PC-9 (cell line): Measurements from ENCODE around the gene MITF. TPM values are rescaled to one million over a fixed set of nuclear protein-coding genes. Genes with fewer than 3 reads are reported as not detected.

ENCODE experiments used
- BruUV-seq: library from RNA; stranded (reverse); fragments of 400-500 nt; replicated peaks from 2 replicates; lab custom pipeline; 2021; lab: Mats Ljungman, UMichigan
- CTCF ChIA-PET: fragments of 300-600 bp; sonication (Branson Sonifier 250); formaldehyde crosslinking; loops from one replicate; lab custom pipeline; 2022; ENCODE audit warnings: antibody characterized with exemption; lab: Charles Lee
- POLR2A ChIA-PET: fragments of 300-600 bp; sonication (Branson Sonifier 250); formaldehyde crosslinking; loops from one replicate; lab custom pipeline; 2022; ENCODE audit warnings: antibody characterized with exemption; ENCODE audit not compliant: unreplicated experiment; lab: Charles Lee
- DNase-seq, 2 experiments: peaks; one replicate each; pipeline versions ENCODE4 v3.0.0 to v3.0.0-alpha.2; 2015 to 2022; ENCODE audit warnings: mixed read lengths in 1 of 2
- H2AFZ ChIP-seq: fragments of 200-600 bp; sonication (generic); 2 replicates; pipeline ENCODE4 v1.8.1; 2017; ENCODE audit warnings: antibody characterized with exemption
- H3F3A ChIP-seq: fragments of 200-600 bp; sonication (generic); 2 replicates; pipeline ENCODE4 v1.8.1; 2017; ENCODE audit warnings: antibody characterized with exemption, mild to moderate bottlenecking, low read depth; ENCODE audit not compliant: insufficient read depth
- H3K27ac ChIP-seq: fragments of 200-600 bp; sonication (generic); 2 replicates; pipeline ENCODE4 v1.6.1; 2016; ENCODE audit warnings: mixed run types
- H3K27me3 ChIP-seq: fragments of 200-600 bp; sonication (generic); 2 replicates; pipeline ENCODE4 v1.6.1; 2016; ENCODE audit warnings: low read depth, mixed run types; ENCODE audit not compliant: insufficient read depth
- H3K36me3 ChIP-seq: fragments of 200-600 bp; sonication (generic); 2 replicates; pipeline ENCODE4 v1.6.1; 2016; ENCODE audit warnings: low read depth, mixed run types
- H3K4me1 ChIP-seq: fragments of 200-600 bp; sonication (generic); replicated peaks from 2 replicates; pipeline ENCODE4 v1.6.1; 2016; ENCODE audit warnings: mixed run types; ENCODE audit not compliant: insufficient read depth
- H3K4me2 ChIP-seq: fragments of 200-600 bp; sonication (generic); 2 replicates; pipeline ENCODE4 v1.6.1; 2017; ENCODE audit warnings: mixed run types
- H3K4me3 ChIP-seq: fragments of 200-600 bp; sonication (generic); 2 replicates; pipeline ENCODE4 v1.6.1; 2016; ENCODE audit warnings: mixed run types
- H3K79me2 ChIP-seq: fragments of 200-600 bp; sonication (generic); 2 replicates; pipeline ENCODE4 v1.6.1; 2017; ENCODE audit warnings: low read depth, mixed run types
- H3K9me2 ChIP-seq: fragments of 200-600 bp; sonication (generic); 2 replicates; pipeline ENCODE4 v1.8.1; 2017; ENCODE audit warnings: mild to moderate bottlenecking; ENCODE audit not compliant: insufficient read depth
- H3K9me3 ChIP-seq: fragments of 200-600 bp; sonication (generic); 2 replicates; pipeline ENCODE4 v1.8.1; 2016; ENCODE audit warnings: low read depth; ENCODE audit not compliant: insufficient read depth
- H4K20me1 ChIP-seq: fragments of 200-600 bp; sonication (generic); 2 replicates; pipeline ENCODE4 v1.8.1; 2017; ENCODE audit not compliant: insufficient read depth
- CTCF ChIP-seq: fragments of 200-600 bp; sonication (generic); conservative IDR thresholded peaks from 2 replicates; pipeline ENCODE4 v1.6.1; 2017; ENCODE audit warnings: mixed run types, antibody characterized with exemption, mild to moderate bottlenecking, moderate library complexity
- EZH2 ChIP-seq: fragments of 200-600 bp; sonication (generic); IDR thresholded peaks from 2 replicates; pipeline ENCODE4 v1.8.0; 2017; ENCODE audit warnings: antibody characterized with exemption, low read depth
- intact Hi-C: fragments of 100-400 bp; cut with micrococcal nuclease; formaldehyde crosslinking; loops from one replicate; pipeline ENCODE4 v1.10.0; 2022; ENCODE audit not compliant: unreplicated experiment
- total RNA-seq: library from RNA; stranded (reverse); gene quantifications from 2 replicates; pipeline ENCODE4 v1.2.3, GENCODE V29; 2021

The MITF gene
- total RNA-seq, 1 experiment from 2014 or later, result 15.5 TPM

- CTCF ChIA-PET, result no interaction called here
- Histone ChIP-seq H3K4me2 (no peak overlapping the region), H2AFZ (no peak overlapping the region), H3K4me1 (no peaks in the 10 kb centered on the region), H3K36me3 (no peaks in the 10 kb centered on the region), H3K9me2 (no peaks in the 10 kb centered on the region), H3K27ac (no peak overlapping the region), H3F3A (no peaks in the 10 kb centered on the region), H4K20me1 (no peaks in the 10 kb centered on the region), H3K4me3 (no peak overlapping the region), H3K27me3 (no peaks in the 10 kb centered on the region), H3K9me3 (no peaks in the 10 kb centered on the region), H3K79me2 (no peaks in the 10 kb centered on the region)
- no peak for DNase-seq
- intact Hi-C loops, result no loop called here
- TF ChIP-seq EZH2, result no peak
- TF ChIP-seq CTCF, result no peak
- no TSS peak for BruUV-seq
- POLR2A ChIA-PET, result no interaction called here
Observed at GRCh38 chr3:69807674-69808073, 68.4 kb downstream of the MITF start.

- Histone ChIP-seq H3K36me3 (no peaks in the 10 kb centered on the region), H3K4me3 (no peak overlapping the region), H3K9me3 (no peaks in the 10 kb centered on the region), H3K4me1 (no peaks in the 10 kb centered on the region), H3K79me2 (no peaks in the 10 kb centered on the region), H3K27ac (no peak overlapping the region), H4K20me1 (no peaks in the 10 kb centered on the region), H2AFZ (no peak overlapping the region), H3K27me3 (no peaks in the 10 kb centered on the region), H3K9me2 (no peaks in the 10 kb centered on the region), H3F3A (no peaks in the 10 kb centered on the region), H3K4me2 (no peak overlapping the region)
- intact Hi-C loops, result no loop called here
- no peak for TF ChIP-seq CTCF
- TF ChIP-seq EZH2, result no peak
- no peak for DNase-seq
- BruUV-seq, result no TSS peak
- ChIA-PET CTCF (no interaction called here), POLR2A (no interaction called here)
Observed at GRCh38 chr3:69809076-69809835, 70.0 kb downstream of the MITF start.

- no peak for DNase-seq
- Histone ChIP-seq H3K27me3 (no peaks in the 10 kb centered on the region), H3F3A (no peaks in the 10 kb centered on the region), H3K79me2 (no peaks in the 10 kb centered on the region), H3K36me3 (no peaks in the 10 kb centered on the region), H3K4me3 (no peak overlapping the region), H2AFZ (no peak overlapping the region), H3K9me2 (no peaks in the 10 kb centered on the region), H3K4me2 (no peak overlapping the region), H3K27ac (no peak overlapping the region), H3K9me3 (no peaks in the 10 kb centered on the region), H3K4me1 (no peaks in the 10 kb centered on the region), H4K20me1 (no peaks in the 10 kb centered on the region)
- ChIA-PET CTCF (no interaction called here), POLR2A (no interaction called here)
- TF ChIP-seq CTCF (no peak), EZH2 (no peak)
- BruUV-seq, result no TSS peak
- intact Hi-C loops, result no loop called here
Observed at GRCh38 chr3:69811452-69812401, 72.5 kb downstream of the MITF start.
